Measurements from ENCODE around the gene THBS2.

The THBS2 gene

DNA sequence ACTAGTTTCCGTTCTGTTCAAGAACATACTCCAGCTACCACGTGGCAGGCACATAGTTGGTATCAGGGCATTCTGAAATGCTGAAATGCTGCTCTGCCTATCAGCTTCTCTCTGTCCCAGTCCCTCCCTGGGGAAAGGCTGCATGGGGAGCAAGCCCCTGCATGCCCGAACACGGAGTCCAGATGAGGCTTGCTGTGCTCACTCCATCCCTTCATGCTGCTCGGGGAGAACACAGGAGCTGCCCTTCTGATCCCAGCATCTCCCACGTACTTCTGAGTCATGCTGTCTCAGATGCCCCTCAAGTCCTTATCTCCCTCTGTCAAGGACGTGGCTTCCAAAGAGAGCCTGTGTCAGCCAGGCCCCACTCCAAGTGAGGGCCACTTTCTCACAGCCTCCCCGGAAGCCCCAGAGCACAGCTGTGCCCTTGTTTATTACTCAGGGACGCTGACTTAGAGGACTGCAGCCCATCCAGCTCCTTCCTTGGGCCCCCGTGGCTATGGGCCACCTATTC is 29.4 kb downstream of the THBS2 start:
- peak; percentile 20; the same call in 1 of the 3 replicates for ATAC-seq
- TF ChIP-seq ESRRG (CRISPR knock-in tag; IDR thresholded peaks at IDR 0.05) (no peak), RARB (CRISPR knock-in tag; IDR thresholded peaks at IDR 0.05) (no peak), TOX (CRISPR knock-in tag; IDR thresholded peaks at IDR 0.05; ENCODE audit: borderline replicate concordance) (no peak), BACH2 (CRISPR knock-in tag; IDR thresholded peaks at IDR 0.05; ENCODE audit: borderline replicate concordance) (no peak), CSDC2 (CRISPR knock-in tag; IDR thresholded peaks at IDR 0.05) (no peak), TCF4 (CRISPR knock-in tag; IDR thresholded peaks at IDR 0.05; ENCODE audit: borderline replicate concordance) (no peak), ZNF565 (CRISPR knock-in tag; conservative IDR thresholded peaks at IDR 0.05; ENCODE audit: low read depth) (no peak), SNAI2 (CRISPR knock-in tag; IDR thresholded peaks at IDR 0.05) (no peak)
- TF ChIP-seq, protein P1, sequence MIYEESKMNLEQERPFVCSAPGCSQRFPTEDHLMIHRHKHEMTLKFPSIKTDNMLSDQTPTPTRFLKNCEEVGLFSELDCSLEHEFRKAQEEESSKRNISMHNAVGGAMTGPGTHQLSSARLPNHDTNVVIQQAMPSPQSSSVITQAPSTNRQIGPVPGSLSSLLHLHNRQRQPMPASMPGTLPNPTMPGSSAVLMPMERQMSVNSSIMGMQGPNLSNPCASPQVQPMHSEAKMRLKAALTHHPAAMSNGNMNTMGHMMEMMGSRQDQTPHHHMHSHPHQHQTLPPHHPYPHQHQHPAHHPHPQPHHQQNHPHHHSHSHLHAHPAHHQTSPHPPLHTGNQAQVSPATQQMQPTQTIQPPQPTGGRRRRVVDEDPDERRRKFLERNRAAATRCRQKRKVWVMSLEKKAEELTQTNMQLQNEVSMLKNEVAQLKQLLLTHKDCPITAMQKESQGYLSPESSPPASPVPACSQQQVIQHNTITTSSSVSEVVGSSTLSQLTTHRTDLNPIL (CRISPR knock-in tag; IDR thresholded peaks at IDR 0.05; ENCODE audit: low read depth), result no peak
- TF ChIP-seq, protein P2, sequence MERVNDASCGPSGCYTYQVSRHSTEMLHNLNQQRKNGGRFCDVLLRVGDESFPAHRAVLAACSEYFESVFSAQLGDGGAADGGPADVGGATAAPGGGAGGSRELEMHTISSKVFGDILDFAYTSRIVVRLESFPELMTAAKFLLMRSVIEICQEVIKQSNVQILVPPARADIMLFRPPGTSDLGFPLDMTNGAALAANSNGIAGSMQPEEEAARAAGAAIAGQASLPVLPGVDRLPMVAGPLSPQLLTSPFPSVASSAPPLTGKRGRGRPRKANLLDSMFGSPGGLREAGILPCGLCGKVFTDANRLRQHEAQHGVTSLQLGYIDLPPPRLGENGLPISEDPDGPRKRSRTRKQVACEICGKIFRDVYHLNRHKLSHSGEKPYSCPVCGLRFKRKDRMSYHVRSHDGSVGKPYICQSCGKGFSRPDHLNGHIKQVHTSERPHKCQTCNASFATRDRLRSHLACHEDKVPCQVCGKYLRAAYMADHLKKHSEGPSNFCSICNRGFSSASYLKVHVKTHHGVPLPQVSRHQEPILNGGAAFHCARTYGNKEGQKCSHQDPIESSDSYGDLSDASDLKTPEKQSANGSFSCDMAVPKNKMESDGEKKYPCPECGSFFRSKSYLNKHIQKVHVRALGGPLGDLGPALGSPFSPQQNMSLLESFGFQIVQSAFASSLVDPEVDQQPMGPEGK (CRISPR knock-in tag; IDR thresholded peaks at IDR 0.05; ENCODE audit: borderline replicate concordance), result no peak

DNA sequence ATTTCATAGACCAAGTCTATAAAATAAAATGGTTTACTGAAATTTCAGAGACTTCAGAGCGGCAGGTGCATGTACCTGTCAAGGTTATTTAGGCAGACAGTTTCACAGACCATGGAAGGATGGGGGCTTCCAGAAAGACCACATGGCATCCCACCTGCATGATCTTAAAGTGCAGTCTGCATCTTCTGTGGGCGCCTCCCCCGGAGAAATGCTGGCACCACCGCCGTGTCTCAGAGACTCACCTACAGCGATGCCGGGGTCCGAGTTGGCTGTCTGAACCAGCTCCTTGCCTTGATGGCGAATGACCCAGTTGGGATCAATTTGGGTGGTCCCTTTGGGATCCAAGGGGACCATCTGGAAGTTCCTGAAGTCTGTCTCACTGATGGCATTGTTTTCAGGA is 30.6 kb downstream of the THBS2 start:
- no peak for ATAC-seq

DNA sequence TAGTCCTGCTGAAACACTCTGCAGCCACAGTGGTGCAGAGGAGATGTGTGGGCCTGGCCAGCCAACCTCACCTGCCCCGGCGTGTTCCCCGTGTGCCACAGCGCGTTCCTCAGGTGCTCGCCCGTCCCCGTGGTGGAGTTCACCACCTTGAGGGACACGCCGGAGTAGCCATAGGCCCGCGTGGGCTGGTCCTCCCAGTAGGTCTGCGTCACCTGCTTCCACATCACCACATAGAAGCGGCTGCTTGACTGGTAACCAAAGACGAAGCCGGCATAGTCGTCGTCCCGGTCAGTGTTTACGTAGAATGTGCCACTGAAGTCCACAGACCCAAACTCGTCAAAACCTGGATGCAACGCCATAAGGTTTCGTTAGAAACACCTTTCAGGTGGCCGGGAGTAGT is 31.5 kb downstream of the THBS2 start:
- no peak for ATAC-seq
- TF ChIP-seq ZNF565 (CRISPR knock-in tag; conservative IDR thresholded peaks at IDR 0.05; ENCODE audit: low read depth) (no peak), ZC3H10 (CRISPR knock-in tag; IDR thresholded peaks at IDR 0.05) (no peak), ZNF8 (CRISPR knock-in tag; IDR thresholded peaks at IDR 0.05) (no peak), TCF4 (CRISPR knock-in tag; IDR thresholded peaks at IDR 0.05; ENCODE audit: borderline replicate concordance) (no peak), ZFP3 (CRISPR knock-in tag; IDR thresholded peaks at IDR 0.05) (no peak), OSR1 (CRISPR knock-in tag; IDR thresholded peaks at IDR 0.05) (no peak), PPARA (CRISPR knock-in tag; IDR thresholded peaks at IDR 0.05; ENCODE audit: borderline replicate concordance) (no peak), SNAI2 (CRISPR knock-in tag; IDR thresholded peaks at IDR 0.05) (no peak), ISL1 (CRISPR knock-in tag; IDR thresholded peaks at IDR 0.05) (no peak), BACH2 (CRISPR knock-in tag; IDR thresholded peaks at IDR 0.05; ENCODE audit: borderline replicate concordance) (no peak), ESRRG (CRISPR knock-in tag; IDR thresholded peaks at IDR 0.05) (no peak)
- TF ChIP-seq, protein P3, sequence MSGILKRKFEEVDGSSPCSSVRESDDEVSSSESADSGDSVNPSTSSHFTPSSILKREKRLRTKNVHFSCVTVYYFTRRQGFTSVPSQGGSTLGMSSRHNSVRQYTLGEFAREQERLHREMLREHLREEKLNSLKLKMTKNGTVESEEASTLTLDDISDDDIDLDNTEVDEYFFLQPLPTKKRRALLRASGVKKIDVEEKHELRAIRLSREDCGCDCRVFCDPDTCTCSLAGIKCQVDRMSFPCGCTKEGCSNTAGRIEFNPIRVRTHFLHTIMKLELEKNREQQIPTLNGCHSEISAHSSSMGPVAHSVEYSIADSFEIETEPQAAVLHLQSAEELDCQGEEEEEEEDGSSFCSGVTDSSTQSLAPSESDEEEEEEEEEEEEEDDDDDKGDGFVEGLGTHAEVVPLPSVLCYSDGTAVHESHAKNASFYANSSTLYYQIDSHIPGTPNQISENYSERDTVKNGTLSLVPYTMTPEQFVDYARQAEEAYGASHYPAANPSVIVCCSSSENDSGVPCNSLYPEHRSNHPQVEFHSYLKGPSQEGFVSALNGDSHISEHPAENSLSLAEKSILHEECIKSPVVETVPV (CRISPR knock-in tag; IDR thresholded peaks at IDR 0.05), result no peak
- TF ChIP-seq, protein P4, sequence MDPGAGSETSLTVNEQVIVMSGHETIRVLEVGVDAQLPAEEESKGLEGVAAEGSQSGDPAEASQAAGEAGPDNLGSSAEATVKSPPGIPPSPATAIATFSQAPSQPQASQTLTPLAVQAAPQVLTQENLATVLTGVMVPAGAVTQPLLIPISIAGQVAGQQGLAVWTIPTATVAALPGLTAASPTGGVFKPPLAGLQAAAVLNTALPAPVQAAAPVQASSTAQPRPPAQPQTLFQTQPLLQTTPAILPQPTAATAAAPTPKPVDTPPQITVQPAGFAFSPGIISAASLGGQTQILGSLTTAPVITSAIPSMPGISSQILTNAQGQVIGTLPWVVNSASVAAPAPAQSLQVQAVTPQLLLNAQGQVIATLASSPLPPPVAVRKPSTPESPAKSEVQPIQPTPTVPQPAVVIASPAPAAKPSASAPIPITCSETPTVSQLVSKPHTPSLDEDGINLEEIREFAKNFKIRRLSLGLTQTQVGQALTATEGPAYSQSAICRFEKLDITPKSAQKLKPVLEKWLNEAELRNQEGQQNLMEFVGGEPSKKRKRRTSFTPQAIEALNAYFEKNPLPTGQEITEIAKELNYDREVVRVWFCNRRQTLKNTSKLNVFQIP (CRISPR knock-in tag; IDR thresholded peaks at IDR 0.05; ENCODE audit: borderline replicate concordance, low read depth), result no peak

More for the DNA sequence above, 30.6 kb downstream of the THBS2 start:
- no peak for TF ChIP-seq OSR1 (CRISPR knock-in tag; IDR thresholded peaks at IDR 0.05)

DNA sequence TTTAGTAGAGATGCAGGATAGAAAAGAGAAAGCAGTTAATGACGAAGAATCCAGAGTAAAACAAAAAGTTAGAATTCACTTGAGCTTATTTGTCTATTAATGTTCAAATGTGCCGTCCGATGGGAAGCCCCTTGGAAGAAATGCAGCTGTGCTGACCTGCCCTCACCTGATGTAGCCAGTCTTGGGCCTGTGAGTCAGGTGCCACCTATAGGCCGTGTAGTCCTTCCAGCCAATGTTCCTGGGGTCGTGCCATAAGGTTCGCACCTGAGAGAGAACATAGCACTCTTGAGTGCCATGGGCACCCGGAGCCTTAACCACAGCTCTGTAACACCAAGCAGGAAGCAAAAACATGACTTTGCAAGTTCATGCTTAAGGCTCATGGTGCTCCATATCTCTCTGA is 32.4 kb downstream of the THBS2 start:
- no peak for ATAC-seq
- TF ChIP-seq ESRRG (CRISPR knock-in tag; IDR thresholded peaks at IDR 0.05) (no peak), ZNF565 (CRISPR knock-in tag; conservative IDR thresholded peaks at IDR 0.05; ENCODE audit: low read depth) (no peak), CSDC2 (CRISPR knock-in tag; IDR thresholded peaks at IDR 0.05) (no peak), OSR1 (CRISPR knock-in tag; IDR thresholded peaks at IDR 0.05) (no peak), ZNF70 (CRISPR knock-in tag; IDR thresholded peaks at IDR 0.05) (no peak), ZFP30 (CRISPR knock-in tag; IDR thresholded peaks at IDR 0.05) (no peak), PPARA (CRISPR knock-in tag; IDR thresholded peaks at IDR 0.05; ENCODE audit: borderline replicate concordance) (no peak)
- TF ChIP-seq, protein P4 (CRISPR knock-in tag; IDR thresholded peaks at IDR 0.05; ENCODE audit: borderline replicate concordance, low read depth), result no peak
- TF ChIP-seq, protein P1 (CRISPR knock-in tag; IDR thresholded peaks at IDR 0.05; ENCODE audit: low read depth), result no peak
- TF ChIP-seq, protein P2 (CRISPR knock-in tag; IDR thresholded peaks at IDR 0.05; ENCODE audit: borderline replicate concordance), result no peak
- TF ChIP-seq, protein P5, sequence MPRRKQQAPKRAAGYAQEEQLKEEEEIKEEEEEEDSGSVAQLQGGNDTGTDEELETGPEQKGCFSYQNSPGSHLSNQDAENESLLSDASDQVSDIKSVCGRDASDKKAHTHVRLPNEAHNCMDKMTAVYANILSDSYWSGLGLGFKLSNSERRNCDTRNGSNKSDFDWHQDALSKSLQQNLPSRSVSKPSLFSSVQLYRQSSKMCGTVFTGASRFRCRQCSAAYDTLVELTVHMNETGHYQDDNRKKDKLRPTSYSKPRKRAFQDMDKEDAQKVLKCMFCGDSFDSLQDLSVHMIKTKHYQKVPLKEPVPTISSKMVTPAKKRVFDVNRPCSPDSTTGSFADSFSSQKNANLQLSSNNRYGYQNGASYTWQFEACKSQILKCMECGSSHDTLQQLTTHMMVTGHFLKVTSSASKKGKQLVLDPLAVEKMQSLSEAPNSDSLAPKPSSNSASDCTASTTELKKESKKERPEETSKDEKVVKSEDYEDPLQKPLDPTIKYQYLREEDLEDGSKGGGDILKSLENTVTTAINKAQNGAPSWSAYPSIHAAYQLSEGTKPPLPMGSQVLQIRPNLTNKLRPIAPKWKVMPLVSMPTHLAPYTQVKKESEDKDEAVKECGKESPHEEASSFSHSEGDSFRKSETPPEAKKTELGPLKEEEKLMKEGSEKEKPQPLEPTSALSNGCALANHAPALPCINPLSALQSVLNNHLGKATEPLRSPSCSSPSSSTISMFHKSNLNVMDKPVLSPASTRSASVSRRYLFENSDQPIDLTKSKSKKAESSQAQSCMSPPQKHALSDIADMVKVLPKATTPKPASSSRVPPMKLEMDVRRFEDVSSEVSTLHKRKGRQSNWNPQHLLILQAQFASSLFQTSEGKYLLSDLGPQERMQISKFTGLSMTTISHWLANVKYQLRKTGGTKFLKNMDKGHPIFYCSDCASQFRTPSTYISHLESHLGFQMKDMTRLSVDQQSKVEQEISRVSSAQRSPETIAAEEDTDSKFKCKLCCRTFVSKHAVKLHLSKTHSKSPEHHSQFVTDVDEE (CRISPR knock-in tag; IDR thresholded peaks at IDR 0.05), result no peak
